PFSK-1 (cell line): ENCODE data around the gene PLB1.

Source experiments
- POLR2AphosphoS5 ChIP-seq: IDR thresholded peaks from 2 replicates; pipeline ENCODE4 v1.6.1; 2012; ENCODE audit warnings: low read depth, mild to moderate bottlenecking, control low read depth, low read length, moderate library complexity
- SIN3A ChIP-seq: IDR thresholded peaks from 2 replicates; pipeline ENCODE4 v1.6.1; 2012; ENCODE audit warnings: mild to moderate bottlenecking, low read length, moderate library complexity, borderline replicate concordance; ENCODE audit not compliant: insufficient read depth

DNA sequence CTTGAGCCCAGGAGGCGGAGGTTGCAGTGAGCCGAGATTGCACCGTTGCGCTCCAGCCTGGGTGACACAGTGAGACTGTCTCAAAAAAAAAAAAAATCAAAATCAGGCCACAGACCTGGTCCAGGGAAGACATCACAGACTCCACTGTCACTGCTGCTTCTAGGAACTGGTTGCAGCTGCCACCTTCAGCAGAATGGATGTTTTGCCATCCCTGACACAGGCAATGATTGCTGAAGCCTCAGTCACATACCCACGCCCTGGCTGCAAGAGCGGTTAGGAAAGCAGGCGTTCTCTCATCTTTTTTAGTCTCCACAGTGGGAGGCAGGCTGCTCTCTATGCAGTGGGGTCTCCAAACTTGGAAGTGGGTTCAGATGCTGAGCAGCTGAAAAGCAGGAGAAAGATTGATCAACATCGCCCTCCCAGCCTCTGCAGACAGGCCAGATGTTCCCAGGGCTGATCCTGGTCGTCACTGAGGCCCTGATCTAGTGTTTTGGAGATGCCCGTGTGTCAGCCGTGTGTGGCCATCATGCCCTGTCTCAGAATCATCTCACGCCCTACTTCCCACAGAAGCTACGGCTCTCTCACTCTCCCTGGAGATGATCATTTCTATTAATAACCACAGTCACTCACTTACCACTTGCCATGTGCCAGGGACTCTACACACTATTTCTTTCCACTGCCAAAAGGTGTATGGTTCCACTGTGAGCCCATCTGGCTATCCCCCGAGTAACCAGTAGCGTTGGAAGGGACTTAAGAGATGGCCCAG lies 91.8 kb downstream of the PLB1 start:
- TF ChIP-seq POLR2AphosphoS5: no peak
- no peak for TF ChIP-seq SIN3A
